ENCODE measurements around the gene INS.

DNA sequence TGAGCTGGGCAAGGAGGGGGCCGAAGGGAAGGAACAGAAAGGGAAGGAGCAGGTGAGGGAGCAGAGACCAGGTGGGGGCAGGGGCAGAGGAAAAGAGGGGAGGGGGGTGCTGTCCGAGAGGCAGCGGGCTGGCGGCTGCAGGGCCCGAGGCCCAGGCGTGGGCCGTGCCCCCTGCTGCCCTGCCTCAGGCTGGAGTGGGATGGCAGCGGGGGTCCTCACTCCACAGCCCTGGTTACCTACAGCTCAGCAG lies 24.1 kb downstream of the INS start:
- TF ChIP-seq POLR2AphosphoS5 (IDR thresholded peaks at IDR 0.05) (no peak), POLR2A (IDR thresholded peaks at IDR 0.05) (no peak)
- TF ChIP-seq, protein P1, sequence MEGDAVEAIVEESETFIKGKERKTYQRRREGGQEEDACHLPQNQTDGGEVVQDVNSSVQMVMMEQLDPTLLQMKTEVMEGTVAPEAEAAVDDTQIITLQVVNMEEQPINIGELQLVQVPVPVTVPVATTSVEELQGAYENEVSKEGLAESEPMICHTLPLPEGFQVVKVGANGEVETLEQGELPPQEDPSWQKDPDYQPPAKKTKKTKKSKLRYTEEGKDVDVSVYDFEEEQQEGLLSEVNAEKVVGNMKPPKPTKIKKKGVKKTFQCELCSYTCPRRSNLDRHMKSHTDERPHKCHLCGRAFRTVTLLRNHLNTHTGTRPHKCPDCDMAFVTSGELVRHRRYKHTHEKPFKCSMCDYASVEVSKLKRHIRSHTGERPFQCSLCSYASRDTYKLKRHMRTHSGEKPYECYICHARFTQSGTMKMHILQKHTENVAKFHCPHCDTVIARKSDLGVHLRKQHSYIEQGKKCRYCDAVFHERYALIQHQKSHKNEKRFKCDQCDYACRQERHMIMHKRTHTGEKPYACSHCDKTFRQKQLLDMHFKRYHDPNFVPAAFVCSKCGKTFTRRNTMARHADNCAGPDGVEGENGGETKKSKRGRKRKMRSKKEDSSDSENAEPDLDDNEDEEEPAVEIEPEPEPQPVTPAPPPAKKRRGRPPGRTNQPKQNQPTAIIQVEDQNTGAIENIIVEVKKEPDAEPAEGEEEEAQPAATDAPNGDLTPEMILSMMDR (IDR thresholded peaks at IDR 0.05), result no peak

Measured in transverse colon (tissue), 4 donors.